Measurements from ENCODE around the gene USP7. TPM values are rescaled to one million over a fixed set of nuclear protein-coding genes. Genes with fewer than 3 reads are reported as not detected.

USP7 gene
- total RNA-seq, result 10 to 100 TPM; 58.8 to 94.3 (median 82.4) TPM

- Histone ChIP-seq H3K27me3 (no peaks in the 10 kb centered on the region), H3K4me3 (peak within 1 kb of the TSS; percentile 74 to 90), H3K36me3 (no peaks in the 10 kb centered on the region), H3K4me1 (peaks cover 7 to 46% (median 29%) of the 10 kb centered on the region in 3 donors), H3K9me3 (no peaks in the 10 kb centered on the region), H3K27ac (peak within 1 kb of the TSS; percentile 56 to 92 (median 88))
- TF ChIP-seq, protein P1, sequence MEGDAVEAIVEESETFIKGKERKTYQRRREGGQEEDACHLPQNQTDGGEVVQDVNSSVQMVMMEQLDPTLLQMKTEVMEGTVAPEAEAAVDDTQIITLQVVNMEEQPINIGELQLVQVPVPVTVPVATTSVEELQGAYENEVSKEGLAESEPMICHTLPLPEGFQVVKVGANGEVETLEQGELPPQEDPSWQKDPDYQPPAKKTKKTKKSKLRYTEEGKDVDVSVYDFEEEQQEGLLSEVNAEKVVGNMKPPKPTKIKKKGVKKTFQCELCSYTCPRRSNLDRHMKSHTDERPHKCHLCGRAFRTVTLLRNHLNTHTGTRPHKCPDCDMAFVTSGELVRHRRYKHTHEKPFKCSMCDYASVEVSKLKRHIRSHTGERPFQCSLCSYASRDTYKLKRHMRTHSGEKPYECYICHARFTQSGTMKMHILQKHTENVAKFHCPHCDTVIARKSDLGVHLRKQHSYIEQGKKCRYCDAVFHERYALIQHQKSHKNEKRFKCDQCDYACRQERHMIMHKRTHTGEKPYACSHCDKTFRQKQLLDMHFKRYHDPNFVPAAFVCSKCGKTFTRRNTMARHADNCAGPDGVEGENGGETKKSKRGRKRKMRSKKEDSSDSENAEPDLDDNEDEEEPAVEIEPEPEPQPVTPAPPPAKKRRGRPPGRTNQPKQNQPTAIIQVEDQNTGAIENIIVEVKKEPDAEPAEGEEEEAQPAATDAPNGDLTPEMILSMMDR (IDR thresholded peaks at IDR 0.05), result no peak
- TF ChIP-seq POLR2AphosphoS5 (IDR thresholded peaks at IDR 0.05) (peak; percentile 71), POLR2A (IDR thresholded peaks at IDR 0.05) (peak; percentile 42 to 49)
- peak; percentile 98 for ATAC-seq
- WGBS, 2 donors (ENCODE audit: low coverage in 1 of 2), result 0% methylated on average over 4 of the region's 79 CpGs; no CpG with 5 or more reads in 1 of the 2 donors
Observed at GRCh38 chr16:8963821-8964441, at the start of gene USP7. Gene USP7, minus strand, starts transcription at chr16:8963906. Its CDS starts 621 bp downstream, at chr16:8963285.

DNA sequence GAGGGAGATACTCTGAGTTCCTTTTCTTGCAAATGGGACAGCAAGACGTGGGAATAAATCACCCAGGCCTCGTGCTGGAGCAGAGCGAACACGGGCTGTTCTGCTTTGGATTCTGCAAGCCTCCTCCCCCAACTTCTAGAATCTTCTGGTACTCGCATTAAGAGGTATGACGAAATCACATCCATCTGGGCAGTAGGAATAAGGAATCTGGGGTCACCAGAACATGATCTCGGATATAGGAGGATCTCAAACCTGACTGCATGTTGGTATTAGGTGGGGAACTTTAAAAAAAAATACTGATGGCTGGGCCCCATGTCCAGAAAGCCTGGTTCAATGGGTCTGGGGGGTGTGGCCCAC lies 49.8 kb upstream of the USP7 start:
- no peak for ATAC-seq
- Histone ChIP-seq H3K36me3 (no peaks in the 10 kb centered on the region), H3K4me1 (peaks cover 0 to 11% (median 5%) of the 10 kb centered on the region in 3 donors), H3K4me3 (no peak overlapping the region), H3K27ac (no peak overlapping the region), H3K27me3 (peaks cover 35% of the 10 kb centered on the region), H3K9me3 (peaks cover 0 to 16% (median 0%) of the 10 kb centered on the region in 3 donors)
- TF ChIP-seq, protein P1 (IDR thresholded peaks at IDR 0.05), result no peak
- TF ChIP-seq POLR2AphosphoS5 (IDR thresholded peaks at IDR 0.05) (no peak), EP300 (IDR thresholded peaks at IDR 0.05) (no peak), POLR2A (IDR thresholded peaks at IDR 0.05) (no peak)
- WGBS, 2 donors (ENCODE audit: low coverage in 1 of 2), result 39 to 67% methylated on average over 3 to 6 of the region's 7 CpGs

DNA sequence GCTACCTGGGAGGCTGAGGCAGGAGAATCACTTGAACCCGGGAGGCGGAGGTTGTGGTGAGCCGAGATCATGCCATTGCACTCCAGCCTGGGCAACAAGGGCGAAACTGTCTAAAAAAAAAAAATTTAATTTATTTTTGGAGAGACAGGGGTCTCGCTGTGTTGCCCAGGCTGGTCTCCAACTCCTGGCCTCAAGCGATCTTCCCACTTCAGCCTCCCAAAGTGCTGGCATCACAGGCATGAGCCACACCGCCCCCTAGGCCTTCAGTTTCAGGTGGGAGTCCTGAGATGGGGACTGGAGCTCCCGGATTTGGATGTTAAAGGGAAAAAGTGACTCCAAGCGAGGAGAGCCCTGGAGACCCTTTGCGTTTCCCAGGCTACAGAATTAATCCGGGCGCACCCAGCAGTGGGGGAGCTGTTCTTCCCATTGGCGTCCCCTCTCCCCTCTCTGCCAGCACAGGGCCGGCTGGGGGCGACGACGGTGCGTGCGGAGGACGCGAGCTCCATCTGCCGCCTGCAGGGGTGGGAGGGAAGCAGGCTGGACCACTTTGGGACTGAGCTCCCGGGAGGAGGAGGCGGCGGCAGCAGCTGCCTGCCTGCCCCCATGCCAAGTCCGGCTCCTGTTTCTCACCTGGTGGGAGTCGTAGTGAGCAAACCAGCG lies 49.3 kb upstream of the USP7 start:
- H3K27ac ChIP-seq, result no peak overlapping the region
- no peak for ATAC-seq
- H3K4me1 ChIP-seq, result peaks cover 0 to 13% (median 6%) of the 10 kb centered on the region in 3 donors
- 92 to 100% methylated on average over 2 of the region's 28 CpGs for WGBS, 2 donors (ENCODE audit: low coverage in 1 of 2)
- H3K9me3 ChIP-seq, result peaks cover 0 to 16% (median 0%) of the 10 kb centered on the region in 3 donors
- TF ChIP-seq POLR2AphosphoS5 (IDR thresholded peaks at IDR 0.05), result no peak
- TF ChIP-seq EP300 (IDR thresholded peaks at IDR 0.05), result no peak
- TF ChIP-seq POLR2A (IDR thresholded peaks at IDR 0.05), result no peak
- TF ChIP-seq, protein P1 (IDR thresholded peaks at IDR 0.05), result peak in 1 of 4 experiments; percentile 14
- no peaks in the 10 kb centered on the region for H3K36me3 ChIP-seq
- no peak overlapping the region for H3K4me3 ChIP-seq
- peaks cover 35% of the 10 kb centered on the region for H3K27me3 ChIP-seq

GRCh38 chr16:9012330-9012729 lies 48.6 kb upstream of the USP7 start:
- 46 to 86% methylated on average over 4 of the region's 6 CpGs for whole genome bisulfite sequencing, 2 donors (ENCODE audit: low coverage in 1 of 2)
- H3K36me3 ChIP-seq, result no peaks in the 10 kb centered on the region
- TF ChIP-seq POLR2AphosphoS5 (IDR thresholded peaks at IDR 0.05) (no peak), EP300 (IDR thresholded peaks at IDR 0.05) (no peak), POLR2A (IDR thresholded peaks at IDR 0.05) (no peak)
- TF ChIP-seq, protein P1 (IDR thresholded peaks at IDR 0.05), result no peak
- H3K27ac ChIP-seq, result no peak overlapping the region
- no peak for ATAC-seq
- H3K4me3 ChIP-seq, result no peak overlapping the region
- peaks cover 0 to 16% (median 0%) of the 10 kb centered on the region in 3 donors for H3K9me3 ChIP-seq
- peaks cover 35% of the 10 kb centered on the region for H3K27me3 ChIP-seq
- peaks cover 0 to 13% (median 6%) of the 10 kb centered on the region in 3 donors for H3K4me1 ChIP-seq

Data from gastroesophageal sphincter (tissue), 4 donors.